Ammon's horn (tissue), 1 donor: ENCODE measurements around the gene TTC27.

Source experiments
- DNase-seq: peaks from one replicate; pipeline ENCODE4 v3.0.0-alpha.2; 2016; ENCODE audit warnings: low spot score

The TTC27 gene

GRCh38 chr2:32671885-32672533 is 44.2 kb downstream of the TTC27 start:
- DNase-seq: peak; percentile 9

GRCh38 chr2:32678825-32679224 is 51.0 kb downstream of the TTC27 start:
- no peak for DNase-seq

GRCh38 chr2:32680942-32681341 is 53.1 kb downstream of the TTC27 start:
- no peak for DNase-seq

GRCh38 chr2:32683520-32684086 is 55.8 kb downstream of the TTC27 start:
- no peak for DNase-seq

- no peak for DNase-seq
These were observed 60.7 kb downstream of the TTC27 start for GRCh38 chr2:32688541-32688940.

GRCh38 chr2:32691678-32692077 is 63.8 kb downstream of the TTC27 start:
- no peak for DNase-seq

- no peak for DNase-seq
These were observed 68.6 kb downstream of the TTC27 start for GRCh38 chr2:32696439-32696838.

GRCh38 chr2:32697156-32697555 is 69.3 kb downstream of the TTC27 start:
- DNase-seq: no peak

GRCh38 chr2:32699151-32699550 is 71.3 kb downstream of the TTC27 start:
- DNase-seq: no peak

GRCh38 chr2:32701806-32702205 is 74.0 kb downstream of the TTC27 start:
- no peak for DNase-seq

- DNase-seq: no peak
These were observed 74.6 kb downstream of the TTC27 start for GRCh38 chr2:32702303-32703064.

- DNase-seq: no peak
These were observed 79.1 kb downstream of the TTC27 start for GRCh38 chr2:32706815-32707579.

GRCh38 chr2:32711219-32711618 is 83.4 kb downstream of the TTC27 start:
- DNase-seq: no peak

GRCh38 chr2:32711908-32712501 is 84.2 kb downstream of the TTC27 start:
- DNase-seq: no peak

- no peak for DNase-seq
These were observed 85.0 kb downstream of the TTC27 start for GRCh38 chr2:32712870-32713269.

GRCh38 chr2:32714521-32714920 is 86.7 kb downstream of the TTC27 start:
- no peak for DNase-seq

- DNase-seq: peak; percentile 14
These were observed 87.6 kb downstream of the TTC27 start for GRCh38 chr2:32715391-32715841.

- peak; percentile 37 for DNase-seq
These were observed 88.1 kb downstream of the TTC27 start for GRCh38 chr2:32715981-32716380.

GRCh38 chr2:32716598-32716997 is 88.7 kb downstream of the TTC27 start:
- no peak for DNase-seq

GRCh38 chr2:32718752-32719151 is 90.9 kb downstream of the TTC27 start:
- DNase-seq: no peak

GRCh38 chr2:32719430-32719829 is 91.6 kb downstream of the TTC27 start:
- DNase-seq: no peak
